ENCODE results near the gene L1CAM.

Gene L1CAM

DNA sequence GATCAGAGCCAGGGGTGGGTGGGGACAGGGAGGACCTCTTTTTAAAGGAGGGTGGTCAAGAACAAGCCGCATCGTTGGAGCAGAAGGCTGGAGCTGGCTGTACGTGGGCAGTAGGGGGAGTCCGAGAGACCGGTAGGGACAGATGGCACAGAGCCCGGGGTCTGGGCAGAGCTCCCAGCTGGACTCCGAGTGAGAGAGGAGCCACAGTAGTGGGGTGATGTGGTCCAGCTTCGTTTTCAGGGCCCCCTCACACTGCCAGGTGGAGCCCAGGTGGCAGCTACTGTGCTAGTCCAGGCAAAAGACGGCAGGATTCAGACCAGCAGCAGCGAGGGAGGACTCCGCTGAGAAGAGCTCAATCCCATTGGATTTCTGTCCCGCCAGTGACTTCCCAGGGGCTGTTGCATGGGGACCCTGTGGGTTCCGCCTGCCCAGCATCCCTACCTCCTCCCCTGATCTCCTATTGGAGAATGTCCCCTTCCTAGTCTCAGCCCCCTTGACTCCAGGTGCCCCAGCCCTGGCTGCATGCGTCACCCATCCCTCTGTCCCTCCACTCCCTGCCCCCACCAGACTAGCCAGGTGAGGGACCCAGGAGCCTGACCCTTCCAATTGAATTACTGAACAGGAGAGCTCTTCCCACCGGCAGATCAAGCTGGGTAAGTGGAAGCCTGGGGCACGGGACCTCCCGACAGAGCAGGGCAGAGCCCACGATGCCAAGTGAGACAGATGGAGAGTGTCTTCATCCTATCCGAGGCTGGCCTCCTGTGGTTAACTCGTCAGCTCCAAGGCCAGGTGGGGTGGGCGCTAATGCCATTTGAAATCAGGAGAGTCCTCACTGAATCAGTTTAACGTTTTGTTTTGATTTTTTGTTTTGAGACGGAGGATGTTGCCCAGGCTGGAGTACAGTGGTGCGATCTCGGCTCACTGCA is 37.2 kb upstream of the L1CAM start:
- no peak for DNase-seq (ENCODE audit: low read depth in 2 of 2)

DNA sequence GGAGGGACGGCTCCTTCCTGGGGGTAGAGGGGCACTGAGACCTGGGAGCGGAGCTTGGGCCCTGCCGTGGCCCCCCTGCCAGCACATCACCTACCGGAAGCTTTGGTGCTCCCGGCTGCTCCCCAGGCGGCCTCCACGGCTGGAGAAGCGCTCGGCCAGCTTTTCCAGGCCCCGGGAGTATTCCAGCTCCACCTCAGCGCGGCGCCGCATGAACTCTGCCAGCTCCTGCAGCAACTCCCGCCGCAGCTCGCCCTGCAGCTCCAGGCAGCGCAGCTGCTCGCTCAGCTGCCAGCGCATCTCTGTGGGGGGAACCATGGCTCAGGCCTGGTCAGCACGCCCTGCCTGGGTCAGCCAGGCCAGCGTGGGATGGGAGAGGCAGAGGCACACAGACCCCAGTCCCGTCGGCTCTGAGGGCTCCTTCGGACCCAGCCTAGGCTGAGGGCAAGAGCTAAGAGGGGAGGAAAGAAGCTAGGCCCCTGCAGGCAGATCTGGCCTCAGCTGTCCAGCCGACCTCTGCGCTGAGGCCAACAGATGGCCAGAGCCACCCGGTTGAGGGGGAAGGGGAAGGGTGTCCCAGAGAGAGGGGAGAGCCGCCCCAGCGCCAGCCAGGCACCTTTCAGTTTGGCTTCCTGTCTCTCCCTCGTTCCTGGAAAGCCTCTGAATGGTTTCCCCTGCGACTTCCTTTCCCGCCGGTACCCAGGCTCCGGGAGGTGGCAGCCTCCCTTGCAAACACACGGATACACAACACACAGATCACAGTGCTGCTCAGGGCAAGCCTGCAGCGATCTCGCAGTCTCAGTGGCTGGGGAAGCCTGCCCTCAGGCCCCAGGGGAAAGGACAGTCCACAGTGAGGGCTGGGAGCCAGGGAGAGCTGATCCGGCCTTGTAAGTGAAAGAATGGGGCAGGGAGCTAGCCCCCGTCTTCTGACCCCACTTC is 35.8 kb upstream of the L1CAM start:
- no peak for DNase-seq (ENCODE audit: low read depth in 2 of 2)

DNA sequence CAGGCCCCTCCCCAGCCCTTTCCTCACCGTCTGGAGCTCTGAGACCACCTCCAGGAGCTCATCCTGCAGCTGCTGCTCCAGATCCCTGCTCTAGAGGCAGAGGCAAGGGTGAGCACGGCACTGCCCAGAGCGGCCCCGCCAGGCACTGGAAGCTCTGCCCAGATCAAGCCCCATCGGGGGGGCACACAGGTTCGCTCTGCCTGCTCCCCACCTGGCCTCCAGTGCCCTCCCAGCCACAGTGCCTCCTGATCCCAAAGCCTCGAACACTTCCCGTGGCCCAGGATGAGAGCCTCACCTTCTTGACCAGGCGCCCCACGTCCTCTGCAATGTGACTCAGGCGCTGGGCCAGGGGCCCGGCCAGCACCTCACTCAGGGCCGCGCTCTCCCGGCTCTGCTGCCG is 35.1 kb upstream of the L1CAM start:
- DNase-seq (ENCODE audit: low read depth in 2 of 2): no peak

DNA sequence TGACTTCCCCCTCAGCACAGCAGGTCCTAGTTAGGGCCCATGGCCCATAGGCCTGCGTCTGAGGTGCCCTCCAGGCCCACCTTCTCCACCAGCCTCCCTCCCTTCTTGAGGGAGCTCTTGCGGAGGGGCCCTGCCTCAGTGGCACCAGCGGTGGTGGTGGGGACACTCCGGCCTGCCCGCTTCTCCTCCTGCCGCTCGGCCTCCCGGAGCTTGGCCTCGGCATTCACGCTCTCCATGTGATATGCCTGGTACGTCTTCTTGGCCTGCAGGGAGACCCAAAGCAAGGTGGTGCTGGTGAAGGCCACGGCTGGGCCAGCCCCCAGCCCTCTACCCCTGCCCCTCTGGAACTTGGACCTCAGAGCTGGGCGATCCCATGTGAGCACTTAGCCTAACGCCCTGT is 34.6 kb upstream of the L1CAM start:
- no peak for DNase-seq (ENCODE audit: low read depth in 2 of 2)

DNA sequence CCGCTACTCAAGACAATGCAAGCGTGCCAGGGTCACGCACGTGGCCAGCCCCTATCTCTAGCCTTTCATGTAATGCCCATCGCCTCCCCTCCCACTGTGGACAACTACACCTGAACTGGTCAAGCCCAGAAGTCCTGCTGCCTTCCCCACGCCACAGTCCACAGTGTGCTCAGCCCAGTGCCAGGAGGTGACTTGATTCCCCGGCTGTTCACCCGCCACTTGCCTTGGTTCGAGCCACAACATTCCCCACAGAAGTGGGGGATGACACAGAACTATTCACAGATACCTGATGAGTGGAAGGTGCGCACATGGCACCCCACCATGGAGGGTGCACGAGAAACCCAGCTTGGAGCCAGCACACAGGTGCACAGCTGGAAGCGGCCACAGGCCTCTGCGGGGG is 33.3 kb upstream of the L1CAM start:
- no peak for DNase-seq (ENCODE audit: low read depth in 2 of 2)

DNA sequence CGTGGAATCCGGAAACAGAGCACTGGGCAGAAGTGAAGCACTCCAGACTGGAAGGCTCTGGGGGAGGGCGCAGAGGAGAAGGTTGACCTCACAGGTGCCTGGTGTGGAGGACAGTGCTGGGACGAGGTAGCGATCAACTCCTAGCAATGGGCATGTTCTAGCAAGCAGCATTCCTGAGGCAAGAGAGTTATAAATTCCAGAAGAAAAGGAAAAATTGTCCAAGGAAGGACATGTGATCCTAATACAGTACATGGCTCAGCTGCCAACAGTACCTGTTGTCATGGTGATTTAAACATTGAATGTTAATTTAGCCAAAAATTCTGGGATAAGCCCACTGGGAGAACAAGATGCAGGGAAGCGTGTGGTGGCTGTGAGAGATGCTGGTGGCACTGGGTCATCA is 31.9 kb upstream of the L1CAM start:
- no peak for DNase-seq (ENCODE audit: low read depth in 2 of 2)

DNA sequence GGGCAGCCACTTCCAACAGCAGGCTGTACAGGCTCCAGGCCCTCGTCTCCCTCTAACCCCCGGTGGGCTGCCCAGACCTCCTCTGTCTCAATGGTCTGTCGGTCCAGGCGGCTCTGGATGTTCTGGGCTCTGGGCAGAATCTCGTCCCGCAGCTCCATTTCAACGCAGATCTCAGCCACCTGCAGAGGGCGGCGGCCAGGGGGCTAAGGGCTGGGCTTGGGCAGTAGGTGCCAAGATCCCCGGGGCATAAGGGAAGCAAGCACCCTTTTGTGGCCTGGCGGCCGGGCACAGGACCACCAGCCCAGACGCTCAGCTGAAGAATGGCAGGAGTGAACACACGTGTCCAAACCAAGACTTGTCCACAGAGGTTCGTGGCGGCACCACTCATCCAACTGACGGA is 27.7 kb upstream of the L1CAM start:
- DNase-seq (ENCODE audit: low read depth in 2 of 2): no peak

DNA sequence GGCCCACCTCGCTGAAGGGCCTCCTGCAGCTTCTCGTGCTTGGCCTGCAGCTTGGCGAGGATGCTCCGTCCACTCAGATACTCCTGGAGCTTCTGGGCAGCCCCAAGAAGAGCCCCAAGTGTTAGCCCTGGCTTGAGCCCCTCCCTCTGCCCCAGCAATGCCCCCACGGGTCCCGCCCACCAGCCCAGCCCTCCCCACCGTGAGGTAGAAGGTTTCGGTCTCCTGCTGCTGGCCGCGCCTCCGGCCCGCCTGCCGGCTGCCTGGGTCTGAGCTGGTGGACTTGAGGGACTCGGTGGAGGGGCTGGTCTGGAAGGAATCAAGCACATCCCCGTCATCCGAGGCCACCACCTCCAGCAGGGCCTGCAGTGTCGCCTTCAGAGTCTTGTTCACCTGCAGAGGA is 27.2 kb upstream of the L1CAM start:
- no peak for DNase-seq (ENCODE audit: low read depth in 2 of 2)

DNA sequence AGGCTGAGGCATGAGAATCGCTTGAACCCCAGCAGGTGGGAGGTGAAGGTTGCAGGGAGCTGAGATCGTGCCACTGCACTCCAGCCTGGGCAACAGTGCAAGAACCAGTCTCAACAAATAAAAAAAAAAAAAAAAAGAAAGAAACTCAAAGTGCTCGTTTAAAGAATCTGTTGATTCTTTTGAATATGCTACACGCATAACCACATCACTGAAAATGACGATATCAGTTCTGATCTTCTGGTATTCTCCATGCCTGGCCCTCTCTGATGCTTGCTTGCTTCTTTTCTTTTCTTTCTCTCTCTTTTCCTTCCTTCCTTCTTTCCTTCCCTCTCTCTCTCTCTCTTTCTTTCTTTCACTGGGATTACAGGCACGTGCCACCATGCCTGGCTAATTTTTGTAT is 25.8 kb upstream of the L1CAM start:
- DNase-seq (ENCODE audit: low read depth in 2 of 2): no peak

DNA sequence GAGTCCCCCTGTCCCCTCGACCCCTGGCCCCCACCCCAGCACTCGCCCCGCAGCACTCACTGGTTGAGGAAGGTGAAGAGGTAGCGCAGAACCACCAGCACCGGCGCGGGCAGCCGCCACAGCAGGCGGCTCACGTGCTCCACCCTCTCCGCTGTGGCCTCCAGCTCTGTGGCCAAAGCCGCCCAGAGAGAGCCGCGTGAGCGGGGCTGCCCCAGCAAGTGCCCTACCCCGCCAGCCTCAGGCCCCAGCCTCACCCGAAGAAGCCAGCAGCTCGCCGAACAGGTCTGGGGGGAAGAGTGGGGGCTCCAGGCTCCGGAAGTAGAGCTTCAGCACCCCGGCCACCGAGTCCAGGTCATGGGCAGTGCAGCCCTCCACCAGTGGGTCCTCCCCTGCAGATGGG is 24.5 kb upstream of the L1CAM start:
- no peak for DNase-seq (ENCODE audit: low read depth in 2 of 2)

DNA sequence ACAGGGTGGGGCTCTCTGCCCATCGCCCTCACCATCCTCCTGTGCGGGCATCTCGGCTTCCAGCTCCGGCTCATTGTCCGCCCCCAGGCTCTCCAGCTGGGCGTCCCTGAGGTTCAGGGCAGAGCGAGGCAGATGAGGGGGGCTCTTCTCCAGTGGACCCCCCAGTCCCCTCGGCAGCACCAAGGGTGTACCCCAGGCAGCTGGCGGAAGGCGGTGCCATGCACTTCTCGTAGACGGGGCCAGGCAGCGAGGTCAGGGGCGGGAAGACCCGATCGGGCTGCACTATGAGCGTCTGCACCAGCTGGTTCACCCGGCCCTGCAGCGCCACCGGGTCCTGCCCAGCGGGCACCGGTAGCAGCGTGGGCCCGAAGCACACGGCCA is 24.0 kb upstream of the L1CAM start:
- DNase-seq (ENCODE audit: low read depth in 2 of 2): no peak

DNA sequence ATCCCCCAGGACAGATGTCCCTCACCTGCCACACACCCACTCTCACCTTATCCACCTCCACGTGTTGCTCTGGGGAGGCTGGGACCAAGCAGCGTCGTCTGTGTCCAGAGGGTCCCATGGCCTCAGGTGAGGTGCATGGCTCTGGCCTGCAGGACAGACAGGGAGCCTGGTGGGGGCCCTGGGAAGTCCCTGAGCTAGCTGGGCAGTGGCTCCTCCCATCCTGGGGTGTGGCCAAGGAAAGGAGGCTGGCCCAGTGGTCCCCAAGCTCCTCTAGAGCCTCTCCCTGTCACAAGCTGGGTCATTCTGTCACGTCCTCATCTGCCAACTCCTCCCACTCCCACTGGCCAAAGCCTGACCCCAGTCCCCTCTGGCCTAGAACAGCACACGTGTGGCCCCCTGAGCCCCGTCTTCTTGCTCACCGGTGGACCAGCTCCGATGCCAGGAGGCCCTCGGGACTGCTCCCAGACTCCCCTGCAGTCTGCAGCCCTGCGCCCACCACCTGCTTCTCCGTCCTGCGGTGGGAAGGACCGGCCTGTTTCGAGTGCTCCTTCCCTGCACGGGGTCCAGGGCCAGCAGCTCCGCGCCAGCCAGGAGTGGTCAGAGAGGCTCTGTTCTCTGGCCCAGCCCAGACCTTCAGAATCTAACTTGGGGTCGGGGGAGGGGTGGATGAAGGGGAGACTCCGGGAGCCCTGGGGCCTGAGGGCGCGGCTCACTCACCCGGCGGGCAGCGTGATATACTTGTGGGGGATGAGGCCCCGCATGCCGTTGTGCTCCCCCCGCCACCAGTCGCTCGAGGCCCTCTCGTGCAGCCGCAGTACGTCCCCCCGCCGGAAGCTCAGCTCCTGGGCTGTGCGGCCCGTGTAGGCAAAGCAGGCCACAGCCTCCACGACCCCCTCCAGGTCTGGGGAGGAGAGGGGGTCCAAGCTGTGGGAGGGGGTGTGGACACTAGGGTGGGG is 23.3 kb upstream of the L1CAM start:
- DNase-seq (ENCODE audit: low read depth in 2 of 2): no peak

DNA sequence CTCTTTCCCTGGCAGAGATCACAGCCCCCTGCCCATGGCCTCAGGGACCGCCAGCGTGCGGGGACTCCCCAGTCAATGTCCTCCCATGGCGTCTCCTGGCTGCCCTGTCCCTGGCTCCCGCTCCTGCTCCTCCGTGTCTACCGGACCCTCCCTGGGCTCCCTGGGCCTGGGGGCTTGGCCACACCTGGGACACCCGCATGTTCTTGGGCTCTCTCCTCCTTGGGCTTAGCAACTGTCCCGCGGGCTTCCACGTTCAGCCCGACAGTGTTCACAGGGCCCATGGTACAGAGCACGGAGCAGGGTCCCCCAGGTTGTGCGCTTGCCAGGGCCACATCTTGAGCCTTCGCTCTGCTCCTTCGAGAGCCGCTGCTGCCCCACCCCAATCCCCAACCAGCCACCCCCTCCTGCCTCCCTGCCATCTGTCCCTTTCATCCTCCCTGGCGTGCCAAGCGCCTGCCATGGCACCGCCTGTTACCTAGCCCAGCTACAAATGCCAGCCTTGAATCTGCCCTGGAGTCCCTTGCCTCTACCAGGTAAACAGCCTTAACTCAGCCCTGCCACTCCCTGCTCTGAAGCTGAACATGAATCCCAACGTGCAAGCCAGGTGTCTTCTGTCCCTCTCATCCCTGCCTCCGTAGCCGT is 22.4 kb upstream of the L1CAM start:
- no peak for DNase-seq (ENCODE audit: low read depth in 2 of 2)

DNA sequence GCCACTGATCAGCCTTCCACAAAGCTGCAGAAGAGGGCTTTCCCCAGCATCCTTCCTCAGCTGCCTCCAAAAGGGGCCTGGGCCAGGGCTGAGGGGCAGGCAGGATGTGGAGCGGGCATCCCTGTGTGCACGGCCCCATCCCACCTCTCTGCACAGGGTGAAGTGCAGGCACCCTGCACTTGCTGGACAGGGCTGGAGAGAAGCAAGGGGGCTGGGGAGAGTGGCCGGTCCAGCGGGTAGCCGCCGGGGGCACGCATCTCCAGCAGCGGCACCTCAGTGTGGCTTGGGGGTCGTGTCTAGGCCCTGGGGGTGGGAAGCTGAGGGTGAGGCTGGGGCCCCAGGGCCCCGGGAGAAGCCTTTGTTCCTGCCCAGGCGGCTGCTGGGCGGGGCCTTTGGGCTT is 21.5 kb upstream of the L1CAM start:
- DNase-seq (ENCODE audit: low read depth in 2 of 2): no peak

DNA sequence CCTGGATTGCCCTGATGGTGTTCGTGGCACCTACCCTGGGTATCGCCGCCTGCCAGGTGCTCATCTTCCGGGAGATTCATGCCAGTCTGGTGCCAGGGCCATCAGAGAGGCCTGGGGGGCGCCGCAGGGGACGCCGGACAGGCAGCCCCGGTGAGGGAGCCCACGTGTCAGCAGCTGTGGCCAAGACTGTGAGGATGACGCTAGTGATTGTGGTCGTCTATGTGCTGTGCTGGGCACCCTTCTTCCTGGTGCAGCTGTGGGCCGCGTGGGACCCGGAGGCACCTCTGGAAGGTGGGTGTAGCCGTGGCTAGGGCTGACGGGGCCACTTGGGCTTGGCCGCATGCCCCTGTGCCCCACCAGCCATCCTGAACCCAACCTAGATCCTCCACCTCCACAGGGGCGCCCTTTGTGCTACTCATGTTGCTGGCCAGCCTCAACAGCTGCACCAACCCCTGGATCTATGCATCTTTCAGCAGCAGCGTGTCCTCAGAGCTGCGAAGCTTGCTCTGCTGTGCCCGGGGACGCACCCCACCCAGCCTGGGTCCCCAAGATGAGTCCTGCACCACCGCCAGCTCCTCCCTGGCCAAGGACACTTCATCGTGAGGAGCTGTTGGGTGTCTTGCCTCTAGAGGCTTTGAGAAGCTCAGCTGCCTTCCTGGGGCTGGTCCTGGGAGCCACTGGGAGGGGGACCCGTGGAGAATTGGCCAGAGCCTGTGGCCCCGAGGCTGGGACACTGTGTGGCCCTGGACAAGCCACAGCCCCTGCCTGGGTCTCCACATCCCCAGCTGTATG is 20.3 kb upstream of the L1CAM start:
- DNase-seq (ENCODE audit: low read depth in 2 of 2): no peak

DNA sequence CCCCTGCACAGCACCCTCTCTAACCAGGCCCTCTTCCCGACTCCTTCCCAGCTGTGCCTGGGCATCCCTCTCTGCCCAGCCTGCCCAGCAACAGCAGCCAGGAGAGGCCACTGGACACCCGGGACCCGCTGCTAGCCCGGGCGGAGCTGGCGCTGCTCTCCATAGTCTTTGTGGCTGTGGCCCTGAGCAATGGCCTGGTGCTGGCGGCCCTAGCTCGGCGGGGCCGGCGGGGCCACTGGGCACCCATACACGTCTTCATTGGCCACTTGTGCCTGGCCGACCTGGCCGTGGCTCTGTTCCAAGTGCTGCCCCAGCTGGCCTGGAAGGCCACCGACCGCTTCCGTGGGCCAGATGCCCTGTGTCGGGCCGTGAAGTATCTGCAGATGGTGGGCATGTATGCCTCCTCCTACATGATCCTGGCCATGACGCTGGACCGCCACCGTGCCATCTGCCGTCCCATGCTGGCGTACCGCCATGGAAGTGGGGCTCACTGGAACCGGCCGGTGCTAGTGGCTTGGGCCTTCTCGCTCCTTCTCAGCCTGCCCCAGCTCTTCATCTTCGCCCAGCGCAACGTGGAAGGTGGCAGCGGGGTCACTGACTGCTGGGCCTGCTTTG is 19.6 kb upstream of the L1CAM start:
- DNase-seq (ENCODE audit: low read depth in 2 of 2): no peak

DNA sequence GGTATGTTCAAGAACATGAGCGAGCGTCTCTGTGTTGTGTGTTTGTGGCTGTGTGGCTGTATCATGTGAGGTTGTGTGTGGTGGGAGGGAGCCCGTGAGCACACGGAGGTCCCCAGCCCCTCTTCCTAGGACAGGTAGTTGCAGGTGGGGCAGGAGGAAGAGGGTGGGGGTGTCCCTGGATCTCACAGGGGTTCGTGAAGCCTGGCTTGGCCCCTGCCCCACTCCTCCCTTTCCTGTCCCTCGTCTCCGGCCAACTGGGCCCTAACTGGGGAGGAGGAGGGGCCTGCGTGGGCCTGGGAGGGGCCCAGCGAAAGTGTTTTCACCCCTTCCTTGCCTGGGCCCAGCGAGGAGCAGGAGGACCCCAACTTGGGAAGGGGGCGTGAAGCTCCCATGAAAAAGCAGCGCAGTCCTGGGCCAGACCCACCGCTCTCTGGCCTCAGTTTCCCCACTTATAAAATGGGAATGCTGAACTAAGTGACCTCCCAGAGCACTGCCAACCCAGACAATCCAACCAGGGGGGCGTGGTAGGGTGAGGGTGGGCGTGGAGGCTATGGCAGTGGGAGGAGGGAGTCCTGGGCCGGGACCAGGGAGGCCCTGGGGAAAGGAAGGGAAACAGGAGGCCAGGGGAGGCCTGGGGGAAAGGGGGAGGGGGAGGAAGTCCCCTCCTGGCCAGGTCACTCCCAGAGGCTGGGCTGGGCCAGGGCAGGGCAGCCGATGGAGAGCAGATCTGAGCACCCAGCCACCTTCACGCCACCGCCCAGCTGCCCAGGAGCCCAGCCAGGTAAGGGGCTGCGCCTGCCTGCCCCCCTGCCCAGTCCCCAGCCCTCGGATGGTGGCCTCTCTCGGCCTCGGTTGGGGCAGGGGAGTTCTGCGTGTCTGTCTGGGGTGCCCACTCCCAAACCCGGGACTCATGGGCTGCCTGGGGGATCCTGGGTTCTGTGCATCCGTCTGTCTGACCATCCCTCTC is 18.3 kb upstream of the L1CAM start, which contains the start of gene AVPR2:
Gene AVPR2, plus strand, starts transcription at position 683 of the 967 bp plus-strand sequence. CDS start 473 bp downstream, outside the sequence.
- DNase-seq (ENCODE audit: low read depth in 2 of 2): no peak

DNA sequence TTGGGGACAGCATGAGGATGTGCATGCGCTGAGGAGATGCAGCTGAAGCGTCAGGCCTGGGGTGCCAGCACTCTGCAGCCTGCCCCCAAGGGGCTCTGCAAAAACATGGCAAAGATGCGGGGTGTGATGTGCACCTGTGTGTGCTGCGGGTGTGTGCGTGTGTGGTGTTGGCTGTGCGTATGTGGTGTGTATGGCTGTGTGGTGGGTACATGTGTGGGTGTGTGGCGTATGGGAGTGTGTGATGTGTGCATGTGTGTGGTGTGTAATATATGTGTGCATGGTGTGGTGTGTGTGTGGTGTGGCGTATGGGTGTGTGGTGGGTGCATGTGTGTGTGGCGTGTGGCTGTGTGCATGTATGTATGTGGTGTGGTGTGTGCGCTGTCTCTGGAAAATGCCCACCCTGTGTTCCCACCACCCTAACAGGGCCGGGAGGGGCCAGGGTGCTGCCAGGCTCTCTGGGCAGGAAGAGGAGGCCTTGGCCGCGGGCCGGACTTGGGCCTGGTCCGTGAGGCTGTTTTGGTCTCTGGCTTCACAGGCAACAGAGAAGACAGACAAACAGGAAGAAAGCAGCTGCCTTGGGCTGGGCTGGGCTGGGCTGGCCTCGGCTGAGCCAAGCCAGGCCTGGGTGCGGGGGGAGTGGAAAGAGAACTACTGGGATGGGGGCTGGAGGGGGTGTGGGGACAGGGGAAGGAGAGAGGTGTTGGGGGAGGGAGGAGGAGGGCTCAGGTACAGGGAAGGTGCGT is 17.4 kb upstream of the L1CAM start:
- no peak for DNase-seq (ENCODE audit: low read depth in 2 of 2)

All from stimulated activated CD8-positive, alpha-beta memory T cell treated with anti-CD3 and anti-CD28 coated beads, Interleukin-7, amount 100 ng/mL, for 4 hours (primary cell).